HEK293 (cell line): ENCODE data around the gene DNASE1.
A peak's percentile ranks its signal among the peaks of the same experiment; 100 is the strongest.

Experiments
- CTCF ChIA-PET: fragments of 350-600 bp; formaldehyde crosslinking; extraction: SDS; loops from one replicate; lab custom pipeline; 2021; ENCODE audit warnings: antibody characterized with exemption; lab: Yijun Ruan, JAX
- POLR2A ChIA-PET: fragments of 300-600 bp; formaldehyde crosslinking; extraction: SDS; loops from one replicate; lab custom pipeline; 2020; ENCODE audit warnings: antibody characterized with exemption, inconsistent platforms; lab: Yijun Ruan, JAX
- H3K27ac ChIP-seq: fragments of 200-500 bp; sonication (Bioruptor generic); 2 replicates; pipeline ENCODE4 v1.5.1; 2014; ENCODE audit warnings: low read depth, low read length, control low read depth, inconsistent platforms; ENCODE audit errors: extremely low read depth
- H3K36me3 ChIP-seq, 2 experiments: fragments of 200-500 bp in 1 of 2; sonication (Bioruptor generic) in 1 of 2; 1 replicate in 1 of 2; 2 replicates in 1 of 2; pipeline ENCODE4 v1.5.1; 2014 to 2017; ENCODE audit warnings: inconsistent platforms in 2 of 2, low read length in 2 of 2; ENCODE audit not compliant: control insufficient read depth in 2 of 2, insufficient read depth in 1 of 2
- H3K4me1 ChIP-seq: fragments of 200-500 bp; sonication (Bioruptor generic); 2 replicates; pipeline ENCODE4 v1.5.1; 2014; ENCODE audit warnings: mild to moderate bottlenecking, low read length, inconsistent platforms; ENCODE audit not compliant: control insufficient read depth, insufficient read depth
- H3K4me3 ChIP-seq: 2 replicates; pipeline ENCODE4 v1.5.1; 2011; ENCODE audit warnings: low read depth, mild to moderate bottlenecking, control low read depth, low read length, moderate library complexity
- H3K9me3 ChIP-seq: fragments of 200-500 bp; sonication (Bioruptor generic); 2 replicates; pipeline ENCODE4 v1.5.1; 2014; ENCODE audit warnings: low read depth, low read length, inconsistent platforms; ENCODE audit not compliant: control insufficient read depth, insufficient read depth
- GLI2 ChIP-seq: fragments of 450-650 bp; formaldehyde crosslinking; IDR thresholded peaks from 2 replicates; pipeline ENCODE4; 2017; ENCODE audit warnings: missing biosample characterization, missing genetic modification characterization, low read depth, borderline replicate concordance
- ZBTB1 ChIP-seq: fragments of 450-650 bp; formaldehyde crosslinking; IDR thresholded peaks from 2 replicates; pipeline ENCODE4 v1.5.1; 2016; ENCODE audit warnings: missing biosample characterization, missing genetic modification characterization
- ZBTB48 ChIP-seq: fragments of 450-650 bp; formaldehyde crosslinking; IDR thresholded peaks from 2 replicates; pipeline ENCODE4 v1.5.1; 2016; ENCODE audit warnings: missing biosample characterization, missing genetic modification characterization
- ZNF121 ChIP-seq: fragments of 450-650 bp; formaldehyde crosslinking; IDR thresholded peaks from 2 replicates; pipeline ENCODE4 v1.5.1; 2016; ENCODE audit warnings: missing biosample characterization, missing genetic modification characterization
- ZNF184 ChIP-seq: fragments of 450-650 bp; IDR thresholded peaks from 2 replicates; pipeline ENCODE4 v1.5.1; 2018; ENCODE audit warnings: missing biosample characterization, mild to moderate bottlenecking, missing genetic modification characterization
- ZNF19 ChIP-seq: fragments of 450-650 bp; formaldehyde crosslinking; IDR thresholded peaks from 2 replicates; pipeline ENCODE4; 2016; ENCODE audit warnings: missing biosample characterization, missing genetic modification characterization, low read depth
- ZNF391 ChIP-seq: fragments of 450-650 bp; formaldehyde crosslinking; IDR thresholded peaks from 2 replicates; pipeline ENCODE4 v1.5.1; 2016; ENCODE audit warnings: low read depth, missing biosample characterization, missing genetic modification characterization, borderline replicate concordance
- ZNF394 ChIP-seq: fragments of 450-650 bp; formaldehyde crosslinking; IDR thresholded peaks from 2 replicates; pipeline ENCODE4 v1.5.1; 2016; ENCODE audit warnings: missing biosample characterization, missing genetic modification characterization, mild to moderate bottlenecking, moderate library complexity, borderline replicate concordance
- ZNF629 ChIP-seq: fragments of 450-650 bp; formaldehyde crosslinking; IDR thresholded peaks from 2 replicates; pipeline ENCODE4 v1.5.1; 2017; ENCODE audit warnings: missing biosample characterization, missing genetic modification characterization
- ZNF654 ChIP-seq: fragments of 450-650 bp; formaldehyde crosslinking; IDR thresholded peaks from 2 replicates; pipeline ENCODE4 v1.5.1; 2016; ENCODE audit warnings: low read depth, missing biosample characterization, missing genetic modification characterization
- ZNF670 ChIP-seq: fragments of 450-650 bp; formaldehyde crosslinking; IDR thresholded peaks from 2 replicates; pipeline ENCODE4 v1.5.1; 2016; ENCODE audit warnings: missing biosample characterization, missing genetic modification characterization, low read depth
- ZNF768 ChIP-seq: fragments of 450-650 bp; formaldehyde crosslinking; IDR thresholded peaks from 2 replicates; pipeline ENCODE4 v1.5.1; 2018; ENCODE audit warnings: missing biosample characterization, mild to moderate bottlenecking, missing genetic modification characterization
- ZNF792 ChIP-seq: fragments of 450-650 bp; formaldehyde crosslinking; IDR thresholded peaks from 2 replicates; pipeline ENCODE4 v1.5.1; 2016; ENCODE audit warnings: missing biosample characterization, missing genetic modification characterization
- TF ChIP-seq, protein P1 (sequence below): fragments of 450-650 bp; formaldehyde crosslinking; IDR thresholded peaks from 2 replicates; pipeline ENCODE4 v1.5.1; 2016; ENCODE audit warnings: missing biosample characterization, missing genetic modification characterization
- TF ChIP-seq, protein P2 (sequence below): fragments of 450-650 bp; formaldehyde crosslinking; IDR thresholded peaks from 2 replicates; pipeline ENCODE4 v1.5.1; 2016; ENCODE audit warnings: missing biosample characterization, missing genetic modification characterization
- TF ChIP-seq, protein P3 (sequence below): fragments of 450-650 bp; formaldehyde crosslinking; IDR thresholded peaks from 2 replicates; pipeline ENCODE4 v1.5.1; 2017; ENCODE audit warnings: missing biosample characterization, missing genetic modification characterization

DNASE1 gene

GRCh38 chr16:3625331-3625730 is 29.2 kb upstream of the DNASE1 start:
- no peak overlapping the region for H3K27ac ChIP-seq
- no peak overlapping the region for H3K4me3 ChIP-seq
- TF ChIP-seq, protein P1, sequence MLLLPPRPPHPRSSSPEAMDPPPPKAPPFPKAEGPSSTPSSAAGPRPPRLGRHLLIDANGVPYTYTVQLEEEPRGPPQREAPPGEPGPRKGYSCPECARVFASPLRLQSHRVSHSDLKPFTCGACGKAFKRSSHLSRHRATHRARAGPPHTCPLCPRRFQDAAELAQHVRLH, result no peak
- TF ChIP-seq ZNF670 (tag by site-specific recombination), result no peak
- TF ChIP-seq ZBTB48 (tag by site-specific recombination), result no peak
- no peak for TF ChIP-seq ZNF391 (tag by site-specific recombination)
- TF ChIP-seq ZNF121 (tag by site-specific recombination), result peak; percentile 44; the same call in 1 of the 2 replicates
- TF ChIP-seq ZNF19, result no peak
- no peak for TF ChIP-seq ZNF394 (tag by site-specific recombination)
- ChIA-PET POLR2A (no interaction called here), CTCF (interaction anchor here (1.2 kb wide), 1 partner anchor 24 kb away, joined by 4 read pairs; no protein-coding TSS in a partner anchor)
- H3K36me3 ChIP-seq, result no peaks in the 10 kb centered on the region; a peak in 1 of 3 replicates
- H3K4me1 ChIP-seq, result peaks cover 7% of the 10 kb centered on the region
- H3K9me3 ChIP-seq, result no peaks in the 10 kb centered on the region

DNA sequence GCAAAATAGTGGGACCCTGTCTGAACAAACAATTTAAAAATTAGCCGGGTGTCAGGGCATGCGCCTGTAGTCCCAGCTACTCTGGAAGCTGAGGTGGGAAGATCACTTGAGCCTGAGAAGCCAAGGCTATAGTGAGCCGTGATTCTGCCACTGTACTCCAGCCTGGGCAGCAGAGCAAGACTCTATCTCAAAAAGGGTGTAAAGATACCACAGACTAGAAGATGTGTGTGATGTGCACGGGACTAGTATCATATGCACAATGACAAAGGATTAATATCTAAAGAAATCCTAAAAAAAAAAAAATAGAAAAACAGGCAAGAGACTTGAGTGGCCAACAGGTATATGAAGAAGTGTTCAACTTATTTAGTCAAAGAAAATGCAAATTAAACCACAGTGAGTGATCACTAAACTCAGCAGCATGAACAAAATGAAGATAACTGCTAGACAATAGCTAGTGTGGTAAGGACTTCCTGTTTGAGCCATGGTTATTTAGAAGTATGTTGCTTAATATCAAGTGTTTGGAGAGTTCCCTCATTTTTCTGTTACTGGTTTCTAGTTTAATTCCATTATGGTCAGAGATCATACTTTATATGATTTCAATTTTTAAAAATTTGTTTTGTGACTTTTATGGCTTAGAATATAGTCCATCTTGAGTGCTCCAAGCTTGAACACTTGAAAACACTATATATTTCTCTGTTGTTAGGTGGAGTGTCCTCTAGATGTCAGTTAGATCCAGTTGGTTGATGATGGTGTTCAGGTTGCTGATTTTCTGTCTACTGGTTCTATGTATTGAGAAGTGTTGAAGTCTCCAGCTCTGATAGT is 28.4 kb upstream of the DNASE1 start:
- H3K9me3 ChIP-seq, result no peaks in the 10 kb centered on the region
- no peak overlapping the region for H3K27ac ChIP-seq
- TF ChIP-seq ZNF629 (tag by site-specific recombination) (no peak), ZNF654 (peak; percentile 32; the same call in 1 of the 2 replicates)
- TF ChIP-seq, protein P2, sequence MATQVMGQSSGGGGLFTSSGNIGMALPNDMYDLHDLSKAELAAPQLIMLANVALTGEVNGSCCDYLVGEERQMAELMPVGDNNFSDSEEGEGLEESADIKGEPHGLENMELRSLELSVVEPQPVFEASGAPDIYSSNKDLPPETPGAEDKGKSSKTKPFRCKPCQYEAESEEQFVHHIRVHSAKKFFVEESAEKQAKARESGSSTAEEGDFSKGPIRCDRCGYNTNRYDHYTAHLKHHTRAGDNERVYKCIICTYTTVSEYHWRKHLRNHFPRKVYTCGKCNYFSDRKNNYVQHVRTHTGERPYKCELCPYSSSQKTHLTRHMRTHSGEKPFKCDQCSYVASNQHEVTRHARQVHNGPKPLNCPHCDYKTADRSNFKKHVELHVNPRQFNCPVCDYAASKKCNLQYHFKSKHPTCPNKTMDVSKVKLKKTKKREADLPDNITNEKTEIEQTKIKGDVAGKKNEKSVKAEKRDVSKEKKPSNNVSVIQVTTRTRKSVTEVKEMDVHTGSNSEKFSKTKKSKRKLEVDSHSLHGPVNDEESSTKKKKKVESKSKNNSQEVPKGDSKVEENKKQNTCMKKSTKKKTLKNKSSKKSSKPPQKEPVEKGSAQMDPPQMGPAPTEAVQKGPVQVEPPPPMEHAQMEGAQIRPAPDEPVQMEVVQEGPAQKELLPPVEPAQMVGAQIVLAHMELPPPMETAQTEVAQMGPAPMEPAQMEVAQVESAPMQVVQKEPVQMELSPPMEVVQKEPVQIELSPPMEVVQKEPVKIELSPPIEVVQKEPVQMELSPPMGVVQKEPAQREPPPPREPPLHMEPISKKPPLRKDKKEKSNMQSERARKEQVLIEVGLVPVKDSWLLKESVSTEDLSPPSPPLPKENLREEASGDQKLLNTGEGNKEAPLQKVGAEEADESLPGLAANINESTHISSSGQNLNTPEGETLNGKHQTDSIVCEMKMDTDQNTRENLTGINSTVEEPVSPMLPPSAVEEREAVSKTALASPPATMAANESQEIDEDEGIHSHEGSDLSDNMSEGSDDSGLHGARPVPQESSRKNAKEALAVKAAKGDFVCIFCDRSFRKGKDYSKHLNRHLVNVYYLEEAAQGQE, result peak; percentile 22; the same call in 1 of the 2 replicates
- H3K36me3 ChIP-seq, result no peaks in the 10 kb centered on the region; a peak in 1 of 3 replicates
- H3K4me1 ChIP-seq, result peaks cover 5% of the 10 kb centered on the region; the same call in 1 of the 2 replicates
- no peak overlapping the region for H3K4me3 ChIP-seq
- POLR2A ChIA-PET, result interaction anchor here (0.7 kb wide), 3 partner anchors 20 to 513 kb away, joined by 3 to 4 read pairs (median 3); no protein-coding TSS in a partner anchor
- CTCF ChIA-PET, result interaction anchor here (0.7 to 1.8 kb wide), 4 partner anchors 17 to 45 kb away, joined by 4 to 7 read pairs (median 6); no protein-coding TSS in a partner anchor

- Histone ChIP-seq H3K4me1 (no peaks in the 10 kb centered on the region), H3K9me3 (no peaks in the 10 kb centered on the region)
- TF ChIP-seq GLI2 (tag by site-specific recombination) (no peak), ZNF184 (tag by site-specific recombination) (no peak), ZNF768 (no peak), ZBTB1 (tag by site-specific recombination) (no peak), ZNF792 (tag by site-specific recombination) (no peak)
- TF ChIP-seq, protein P3, sequence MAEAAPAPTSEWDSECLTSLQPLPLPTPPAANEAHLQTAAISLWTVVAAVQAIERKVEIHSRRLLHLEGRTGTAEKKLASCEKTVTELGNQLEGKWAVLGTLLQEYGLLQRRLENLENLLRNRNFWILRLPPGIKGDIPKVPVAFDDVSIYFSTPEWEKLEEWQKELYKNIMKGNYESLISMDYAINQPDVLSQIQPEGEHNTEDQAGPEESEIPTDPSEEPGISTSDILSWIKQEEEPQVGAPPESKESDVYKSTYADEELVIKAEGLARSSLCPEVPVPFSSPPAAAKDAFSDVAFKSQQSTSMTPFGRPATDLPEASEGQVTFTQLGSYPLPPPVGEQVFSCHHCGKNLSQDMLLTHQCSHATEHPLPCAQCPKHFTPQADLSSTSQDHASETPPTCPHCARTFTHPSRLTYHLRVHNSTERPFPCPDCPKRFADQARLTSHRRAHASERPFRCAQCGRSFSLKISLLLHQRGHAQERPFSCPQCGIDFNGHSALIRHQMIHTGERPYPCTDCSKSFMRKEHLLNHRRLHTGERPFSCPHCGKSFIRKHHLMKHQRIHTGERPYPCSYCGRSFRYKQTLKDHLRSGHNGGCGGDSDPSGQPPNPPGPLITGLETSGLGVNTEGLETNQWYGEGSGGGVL (tag by site-specific recombination), result no peak
- TF ChIP-seq, all 188 proteins: peak for 0
- ChIA-PET CTCF (interaction anchor here (1.0 kb wide), 2 partner anchors 15 to 16 kb away, joined by 3 to 4 read pairs; no protein-coding TSS in a partner anchor), POLR2A (interaction anchor here (0.6 to 0.8 kb wide), 2 partner anchors 78 to 135 kb away, joined by 3 read pairs; no protein-coding TSS in a partner anchor)
- H3K36me3 ChIP-seq, result peaks cover 0 to 5% of the 10 kb centered on the region in 2 experiments; a peak in 1 of 3 replicates
- no peak overlapping the region for H3K4me3 ChIP-seq
- no peak overlapping the region for H3K27ac ChIP-seq
These were observed 17.0 kb upstream of the DNASE1 start for GRCh38 chr16:3637371-3637923.
